NCI-H187 (cell line): ENCODE data around the gene PHACTR1.

ENCODE experiments used
- DNase-seq, 2 experiments: peaks; one replicate each; lab custom pipeline; 2025; lab: John Stamatoyannopoulos, UW

The PHACTR1 gene

GRCh38 chr6:12993283-12993898 lies 276.8 kb downstream of the PHACTR1 start:
- no peak for DNase-seq

- DNase-seq = no peak
Observed at GRCh38 chr6:12995419-12995818, 278.9 kb downstream of the PHACTR1 start.

DNA sequence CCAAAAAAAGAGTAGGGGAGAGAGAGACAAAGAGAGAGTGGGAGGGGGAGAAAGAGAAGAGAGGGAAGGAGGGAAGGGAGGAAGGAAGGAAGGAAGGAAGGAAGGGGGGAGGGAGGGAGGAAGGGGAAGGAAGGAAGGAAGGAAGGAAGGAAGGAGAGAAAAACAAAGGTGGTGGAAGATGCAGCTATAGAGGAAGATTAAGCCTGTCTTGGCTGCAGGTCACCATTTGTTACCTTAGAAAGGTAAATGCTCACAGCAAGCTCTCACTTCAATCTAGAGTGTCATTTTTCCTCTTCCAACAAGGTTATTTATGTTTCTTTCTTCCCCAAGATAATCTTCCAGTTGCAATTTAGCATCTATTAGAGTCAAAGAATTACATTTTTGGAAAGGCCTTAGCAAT lies 284.0 kb downstream of the PHACTR1 start:
- no peak for DNase-seq

GRCh38 chr6:13001927-13002326 lies 285.4 kb downstream of the PHACTR1 start:
- no peak for DNase-seq

- DNase-seq = no peak
Observed at GRCh38 chr6:13004601-13005000, 288.0 kb downstream of the PHACTR1 start.

GRCh38 chr6:13005994-13006393 lies 289.4 kb downstream of the PHACTR1 start:
- DNase-seq = no peak

DNA sequence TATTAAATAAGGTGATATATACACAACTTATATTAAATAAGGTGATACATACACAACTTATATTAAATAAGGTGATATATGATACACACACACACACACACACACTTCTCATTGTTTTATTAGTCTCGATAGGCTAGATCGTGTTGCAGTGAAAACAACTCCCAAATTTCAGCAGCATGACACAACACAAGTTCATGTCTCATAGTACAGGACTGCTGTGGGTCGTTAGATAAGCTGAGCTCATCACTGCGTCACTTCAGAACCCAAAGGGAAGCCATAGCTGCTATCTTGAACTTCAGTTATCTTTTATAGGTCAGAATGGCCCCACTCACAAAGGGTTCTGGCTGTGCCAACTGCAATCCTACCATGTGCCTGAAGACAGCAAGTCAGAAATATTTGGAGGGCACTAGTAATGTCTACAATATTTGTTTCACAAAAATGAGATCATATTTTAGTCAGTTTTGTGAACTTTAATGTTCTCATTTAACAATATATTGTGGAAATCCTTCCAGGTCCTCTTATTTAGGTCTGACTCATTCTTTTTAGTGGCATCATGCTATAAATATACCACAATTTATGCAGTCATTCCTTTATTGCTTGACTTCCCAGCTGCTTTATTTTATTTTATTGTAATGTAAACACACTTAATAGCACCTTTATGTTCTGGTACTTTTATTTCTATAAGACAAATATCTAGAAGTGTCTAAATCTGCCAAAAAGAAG lies 290.2 kb downstream of the PHACTR1 start:
- no peak for DNase-seq

- no peak for DNase-seq
Observed at GRCh38 chr6:13007744-13008143, 291.2 kb downstream of the PHACTR1 start.

GRCh38 chr6:13009031-13009430 lies 292.5 kb downstream of the PHACTR1 start:
- no peak for DNase-seq

DNA sequence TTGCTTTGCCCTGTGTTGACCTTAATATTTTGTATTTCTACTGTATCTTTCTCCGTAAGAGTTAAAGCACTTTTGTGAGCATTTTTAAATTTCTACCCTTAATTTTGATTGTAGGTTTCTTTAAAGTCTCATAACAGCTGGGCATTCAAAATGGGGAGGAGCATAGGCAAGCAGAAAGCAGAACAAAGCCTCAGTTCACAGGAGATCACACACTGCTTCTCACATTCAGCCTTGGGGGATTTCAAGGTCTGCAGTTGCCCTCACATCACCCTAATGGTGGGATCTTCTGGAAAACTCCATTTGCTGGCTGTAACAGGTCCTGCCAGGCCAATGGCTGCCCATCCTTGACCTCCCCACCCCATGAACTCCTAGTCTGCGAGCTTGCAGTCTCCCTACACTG lies 292.9 kb downstream of the PHACTR1 start:
- no peak for DNase-seq

DNA sequence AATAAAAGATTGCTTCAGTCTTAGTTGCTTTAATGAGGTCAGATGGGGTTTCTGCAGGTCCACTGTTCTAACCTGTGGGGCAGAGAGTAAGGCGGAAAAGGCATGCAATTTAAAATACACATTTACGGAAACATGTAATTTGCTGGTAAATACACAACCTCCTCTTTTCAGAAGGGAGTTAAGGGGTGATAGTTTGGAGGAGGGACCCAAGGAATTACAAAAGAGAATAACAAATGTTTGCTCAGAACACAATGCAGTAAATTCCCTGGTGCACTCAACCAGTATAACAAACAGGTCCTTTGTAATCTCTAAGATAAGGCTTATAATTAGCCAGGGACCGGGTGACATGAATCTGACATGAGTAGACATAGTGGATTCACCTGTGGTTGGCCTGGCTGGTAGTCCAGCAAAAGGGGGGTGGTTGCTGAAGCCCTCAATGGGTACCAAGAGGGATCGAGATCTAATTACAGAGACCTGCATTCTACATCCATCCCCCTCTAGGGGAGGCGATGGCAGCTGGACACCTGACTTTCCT lies 295.1 kb downstream of the PHACTR1 start:
- no peak for DNase-seq

DNA sequence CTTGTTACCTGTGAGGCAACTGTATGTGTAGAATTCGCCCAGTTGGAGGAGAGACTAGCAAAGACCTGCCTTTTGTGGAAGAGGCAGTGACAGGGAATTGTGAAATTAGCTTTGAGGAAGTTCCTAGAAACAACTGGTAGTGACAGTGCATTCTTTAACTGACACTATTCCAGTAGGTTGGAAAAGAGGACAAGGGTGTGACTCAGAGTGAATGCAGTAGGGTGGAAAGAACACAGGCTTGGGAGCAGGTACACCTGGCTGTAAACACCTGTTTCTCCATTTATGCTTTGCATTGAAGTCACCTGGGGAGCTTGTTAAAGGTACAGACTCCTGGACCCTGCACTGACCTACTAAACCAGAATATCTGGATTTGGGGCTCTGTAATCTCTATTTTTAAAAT lies 295.7 kb downstream of the PHACTR1 start:
- no peak for DNase-seq

GRCh38 chr6:13012977-13013680 lies 296.6 kb downstream of the PHACTR1 start:
- DNase-seq = peak in 1 of 2 experiments; percentile 23

DNA sequence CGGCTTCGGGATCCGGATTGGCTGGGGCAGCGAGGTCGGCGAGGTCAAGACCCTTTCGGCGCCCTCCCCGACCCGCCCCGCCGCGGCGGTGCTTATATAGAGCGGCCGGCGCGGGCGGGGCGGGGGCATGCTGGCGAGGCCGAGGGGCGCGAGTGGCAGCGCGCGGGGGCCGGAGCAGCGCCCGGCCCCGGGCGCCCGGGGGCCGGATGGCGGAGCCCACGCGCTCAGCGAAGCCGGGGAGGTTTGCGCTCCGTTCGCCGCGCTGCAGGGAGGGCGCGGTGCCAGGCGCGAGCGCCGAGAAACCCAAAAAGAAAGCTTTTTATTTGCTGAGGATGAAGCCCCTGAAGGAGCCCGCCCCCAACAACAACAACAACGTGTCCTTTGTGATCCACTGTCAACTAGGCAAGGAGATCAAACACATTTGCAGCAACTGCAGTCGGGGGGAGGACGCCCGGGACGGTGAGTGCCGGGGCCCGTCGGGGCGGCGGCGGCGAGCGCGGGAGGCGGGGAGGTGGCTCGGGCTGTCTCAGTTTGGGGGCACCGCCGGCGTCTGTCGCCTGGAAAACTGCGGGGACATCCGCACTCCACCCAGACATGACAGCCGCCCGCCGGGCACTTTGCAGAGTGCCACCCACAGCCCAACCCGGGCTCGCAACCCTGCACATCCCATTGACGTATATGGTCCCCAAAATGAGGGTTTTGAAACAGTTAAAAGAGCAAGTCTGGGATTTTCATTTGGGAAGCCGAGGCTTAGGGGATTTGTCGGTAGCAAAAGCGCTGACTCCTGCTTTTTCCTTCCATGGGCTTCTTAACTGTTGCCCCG lies 297.3 kb downstream of the PHACTR1 start:
- DNase-seq = no peak

GRCh38 chr6:13014504-13015378 lies 298.2 kb downstream of the PHACTR1 start:
- peak; percentile 24 to 28 for DNase-seq

GRCh38 chr6:13015379-13015681 lies 298.8 kb downstream of the PHACTR1 start:
- DNase-seq = no peak

DNA sequence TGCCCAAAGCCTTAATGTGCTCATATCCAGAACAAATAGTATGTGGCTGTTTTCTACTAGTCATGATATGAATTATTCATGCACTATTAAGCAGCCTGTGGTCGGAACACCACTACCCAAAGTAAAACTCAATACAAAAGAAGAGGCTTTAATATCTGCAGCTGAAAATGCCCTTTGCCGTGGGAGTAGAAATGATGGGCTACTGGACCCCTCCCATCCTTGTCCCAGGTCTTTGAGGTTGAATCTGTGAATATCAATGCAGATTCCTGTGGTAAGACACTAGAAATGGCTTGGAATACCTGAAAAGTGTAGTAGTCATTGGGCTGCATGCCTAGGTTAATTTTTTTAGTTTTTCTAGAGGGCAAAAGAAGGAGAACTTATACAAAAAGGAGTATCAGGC lies 308.0 kb downstream of the PHACTR1 start:
- DNase-seq = no peak

GRCh38 chr6:13025893-13026499 lies 309.4 kb downstream of the PHACTR1 start:
- DNase-seq = no peak

- DNase-seq = no peak
Observed at GRCh38 chr6:13026557-13026956, 310.0 kb downstream of the PHACTR1 start.

GRCh38 chr6:13027207-13027606 lies 310.6 kb downstream of the PHACTR1 start:
- no peak for DNase-seq

GRCh38 chr6:13030396-13030795 lies 313.8 kb downstream of the PHACTR1 start:
- DNase-seq = no peak
